ENCODE results near the gene LGMN. TPM values are rescaled to one million over a fixed set of nuclear protein-coding genes. Genes with fewer than 3 reads are reported as not detected.

Gene LGMN
- total and polyA plus RNA-seq, 2 of the 8 experiments (the other 6 are each of a cell fraction or from before 2014, with no cell fraction given) = 57.4 to 83.4 TPM

DNA sequence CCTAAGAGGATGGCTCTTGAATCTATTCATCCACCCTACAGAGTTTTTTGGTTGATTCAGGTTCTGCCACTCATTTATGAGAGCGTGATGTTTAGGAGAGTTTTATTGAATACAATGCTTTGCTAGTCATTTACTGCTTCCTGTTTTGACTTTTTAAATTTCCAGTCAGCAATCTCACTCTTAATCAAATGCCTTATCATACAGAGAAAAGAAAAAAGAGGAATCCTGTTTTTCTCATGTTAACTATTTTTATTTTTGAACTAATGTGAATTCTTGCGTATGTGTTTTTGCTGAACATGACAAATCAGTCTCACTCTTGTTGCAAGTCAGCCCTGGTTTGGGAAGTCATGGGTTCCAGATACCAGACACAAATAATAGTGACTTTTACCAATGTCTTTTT, 22.1 kb upstream of the LGMN start:
- FAIRE-seq (no peak), DNase-seq (ENCODE audit: low read depth in 1 of 2, low spot score in 2 of 2) (no peak)
- H3K23me2 ChIP-seq (ENCODE audit: low read depth, low read length) = no peaks in the 10 kb centered on the region
- no peak overlapping the region for H2AFZ ChIP-seq (ENCODE audit: low read length)
- no peak overlapping the region for H2BK12ac ChIP-seq (ENCODE audit: low read depth, low read length)
- no peak overlapping the region for H3K4me3 ChIP-seq (ENCODE audit: extremely low read depth in 1 of 4, insufficient read depth in 2 of 4, low read depth in 3 of 4, low read length in 4 of 4)
- no peaks in the 10 kb centered on the region for H3K36me3 ChIP-seq (ENCODE audit: control insufficient read depth in 2 of 4, insufficient read depth in 4 of 4, low read length in 3 of 4)
- no peak overlapping the region for H3K4me2 ChIP-seq (ENCODE audit: insufficient read depth in 1 of 2, low read depth in 2 of 2, low read length in 2 of 2)
- no peak overlapping the region for H3K14ac ChIP-seq (ENCODE audit: insufficient read length)
- 98% methylated on average over 2 of the region's 2 CpGs; no CpG with 5 or more reads in 1 of the 2 experiments for whole genome bisulfite sequencing, 2 experiments (ENCODE audit: extremely low coverage in 1 of 2, insufficient coverage in 1 of 2, insufficient read length in 1 of 2, insufficient replicate concordance in 2 of 2, low coverage in 1 of 2, low lambda C conversion rate in 2 of 2, missing lambda C conversion rate in 1 of 2)
- no peak overlapping the region for H2BK5ac ChIP-seq (ENCODE audit: low read depth, low read length)
- H4K5ac ChIP-seq (ENCODE audit: insufficient read length, low read depth, low read length) = no peak overlapping the region
- H4K8ac ChIP-seq (ENCODE audit: extremely low read depth, insufficient read depth, low read length) = no peak overlapping the region
- H3K23ac ChIP-seq (ENCODE audit: insufficient read length) = no peak overlapping the region
- POLR2A ChIA-PET (ENCODE audit: partially characterized antibody) = no interaction called here
- H4K91ac ChIP-seq (replicated peaks; ENCODE audit: insufficient read length, low read length) = no peak overlapping the region
- H3K56ac ChIP-seq (replicated peaks; ENCODE audit: insufficient read length, low read depth, low read length) = no peak overlapping the region
- no peaks in the 10 kb centered on the region for H3K79me2 ChIP-seq (ENCODE audit: control insufficient read depth in 1 of 2, insufficient read depth in 2 of 2, low read length in 2 of 2)
- no peak overlapping the region for H2BK20ac ChIP-seq (ENCODE audit: low read length)
- H3K27me3 ChIP-seq (replicated peaks in 1 of 4; ENCODE audit: control insufficient read depth in 3 of 4, extremely low read depth in 1 of 4, insufficient read depth in 3 of 4, low read length in 3 of 4) = no peaks in the 10 kb centered on the region; a peak in 1 of 7 replicates
- H3K4ac ChIP-seq (replicated peaks; ENCODE audit: insufficient read length, low read depth, low read length) = no peak overlapping the region
- no peaks in the 10 kb centered on the region for H3K79me1 ChIP-seq (ENCODE audit: low read depth, low read length)
- no peaks in the 10 kb centered on the region for H4K20me1 ChIP-seq (replicated peaks in 1 of 2; ENCODE audit: control insufficient read depth in 1 of 2, insufficient read depth in 2 of 2, low read length in 2 of 2)
- no peaks in the 10 kb centered on the region for H3K4me1 ChIP-seq (replicated peaks in 1 of 4; ENCODE audit: control insufficient read depth in 3 of 4, insufficient read depth in 4 of 4, low read length in 3 of 4)
- TF ChIP-seq SP4 (IDR thresholded peaks at IDR 0.05; ENCODE audit: low read length) = no peak
- no peak for TF ChIP-seq POLR2A (IDR thresholded peaks at IDR 0.05; ENCODE audit: control extremely low read depth in 1 of 2, low read depth in 2 of 2, low read length in 2 of 2)
- no peak for TF ChIP-seq NRF1 (IDR thresholded peaks at IDR 0.05; ENCODE audit: low read depth, low read length)
- no peak for TF ChIP-seq EZH2 (IDR thresholded peaks at IDR 0.05; ENCODE audit: low read depth, low read length, severe bottlenecking)
- no peak for TF ChIP-seq CEBPB (IDR thresholded peaks at IDR 0.05; ENCODE audit: low read depth, low read length)
- TF ChIP-seq MAFK (IDR thresholded peaks at IDR 0.05; ENCODE audit: low read depth, low read length) = no peak
- no peak for TF ChIP-seq SP2 (IDR thresholded peaks at IDR 0.05; ENCODE audit: low read length)
- no peak for TF ChIP-seq TEAD4 (IDR thresholded peaks at IDR 0.05; ENCODE audit: low read depth, low read length)
- TF ChIP-seq CHD2 (IDR thresholded peaks at IDR 0.05; ENCODE audit: low read length) = no peak
- no peak for TF ChIP-seq HDAC6 (IDR thresholded peaks at IDR 0.05; ENCODE audit: low read depth, low read length)
- TF ChIP-seq CBX5 (IDR thresholded peaks at IDR 0.05; ENCODE audit: low read depth, low read length) = no peak
- no peak for TF ChIP-seq CHD1 (IDR thresholded peaks at IDR 0.05; ENCODE audit: low read depth, low read length)
- TF ChIP-seq ASH2L (IDR thresholded peaks at IDR 0.05; ENCODE audit: low read length) = no peak
- TF ChIP-seq KDM1A (IDR thresholded peaks at IDR 0.05; ENCODE audit: borderline replicate concordance, low read length) = no peak
- TF ChIP-seq JUND (IDR thresholded peaks at IDR 0.05; ENCODE audit: low read length) = no peak
- no peak for TF ChIP-seq EP300 (IDR thresholded peaks at IDR 0.05; ENCODE audit: borderline replicate concordance in 1 of 2, low read depth in 2 of 2, low read length in 2 of 2)
- TF ChIP-seq BACH1 (IDR thresholded peaks at IDR 0.05; ENCODE audit: low read length) = no peak
- no peak overlapping the region for H2BK15ac ChIP-seq (ENCODE audit: low read length)
- no peaks in the 10 kb centered on the region for H3K9me3 ChIP-seq (ENCODE audit: insufficient read depth in 2 of 2, low read depth in 1 of 2, low read length in 1 of 2)
- CTCF ChIA-PET (ENCODE audit: partially characterized antibody) = no interaction called here
- H2BK120ac ChIP-seq (replicated peaks; ENCODE audit: low read depth, low read length) = no peak overlapping the region
- H3K9ac ChIP-seq (replicated peaks in 1 of 4; ENCODE audit: extremely low read depth in 1 of 4, low read depth in 3 of 4, low read length in 3 of 4) = no peak overlapping the region
- H3K27ac ChIP-seq (ENCODE audit: low read depth, low read length) = no peak overlapping the region
- H3K18ac ChIP-seq (ENCODE audit: extremely low read depth, low read length) = no peak overlapping the region
- H2AK5ac ChIP-seq (ENCODE audit: low read depth, low read length) = no peak overlapping the region

All from H1 (cell line).